Measurements from ENCODE around the gene PIWIL4. TPM values are rescaled to one million over a fixed set of nuclear protein-coding genes. Genes with fewer than 3 reads are reported as not detected.

PIWIL4 gene
- total and polyA plus RNA-seq, 10 donors: 3.5 to 10.3 (median 5.0) TPM

GRCh38 chr11:94648789-94649188 lies 81.6 kb downstream of the PIWIL4 start:
- intact Hi-C loops (cut with DNase I; ENCODE audit: low total_unique reads): no loop called here
- no peak for DNase-seq
- Histone ChIP-seq H3K27me3 (replicated peaks in 1 of 7) (no peaks in the 10 kb centered on the region), H3K36me3 (no peaks in the 10 kb centered on the region), H3K27ac (no peak overlapping the region), H3K4me3 (no peak overlapping the region), H3K9me3 (no peaks in the 10 kb centered on the region), H3K4me1 (peaks cover 0 to 18% (median 2%) of the 10 kb centered on the region in 6 donors)
- WGBS, 5 donors: 53 to 72% (median 59%) methylated on average over 2 of the region's 2 CpGs
- TF ChIP-seq POLR2AphosphoS5 (IDR thresholded peaks at IDR 0.05) (no peak), CTCF (IDR thresholded peaks at IDR 0.05 in 8 of 11, conservative IDR thresholded peaks at IDR 0.05 in 3 of 11) (no peak), POLR2A (IDR thresholded peaks at IDR 0.05) (no peak)

GRCh38 chr11:94649254-94649653 lies 82.1 kb downstream of the PIWIL4 start:
- no peak for TF ChIP-seq POLR2A (IDR thresholded peaks at IDR 0.05)
- TF ChIP-seq CTCF (IDR thresholded peaks at IDR 0.05 in 8 of 11, conservative IDR thresholded peaks at IDR 0.05 in 3 of 11): no peak
- TF ChIP-seq POLR2AphosphoS5 (IDR thresholded peaks at IDR 0.05): no peak
- H3K36me3 ChIP-seq: no peaks in the 10 kb centered on the region
- no peaks in the 10 kb centered on the region for H3K27me3 ChIP-seq (replicated peaks in 1 of 7)
- DNase-seq: no peak
- peaks cover 0 to 18% (median 2%) of the 10 kb centered on the region in 6 donors for H3K4me1 ChIP-seq
- H3K27ac ChIP-seq: no peak overlapping the region
- WGBS, 5 donors: 37 to 66% (median 60%) methylated on average over 2 of the region's 2 CpGs
- intact Hi-C loops (cut with DNase I; ENCODE audit: low total_unique reads): no loop called here
- no peaks in the 10 kb centered on the region for H3K9me3 ChIP-seq
- H3K4me3 ChIP-seq: no peak overlapping the region

GRCh38 chr11:94649964-94650623 lies 82.9 kb downstream of the PIWIL4 start:
- Histone ChIP-seq H3K9me3 (no peaks in the 10 kb centered on the region), H3K36me3 (no peaks in the 10 kb centered on the region), H3K27ac (peak overlapping the region in 4 of 8 donors; percentile 22 to 62 (median 50)), H3K4me3 (no peak overlapping the region), H3K27me3 (replicated peaks in 1 of 7) (no peaks in the 10 kb centered on the region), H3K4me1 (peaks cover 0 to 18% (median 2%) of the 10 kb centered on the region in 6 donors)
- TF ChIP-seq POLR2A (IDR thresholded peaks at IDR 0.05): no peak
- no peak for TF ChIP-seq CTCF (IDR thresholded peaks at IDR 0.05 in 8 of 11, conservative IDR thresholded peaks at IDR 0.05 in 3 of 11)
- DNase-seq: no peak
- intact Hi-C loops (cut with DNase I; ENCODE audit: low total_unique reads): no loop called here
- 79 to 98% (median 89%) methylated on average over 4 of the region's 4 CpGs for whole genome bisulfite sequencing, 5 donors

GRCh38 chr11:94650756-94651155 lies 83.6 kb downstream of the PIWIL4 start:
- DNase-seq: no peak
- TF ChIP-seq POLR2A (IDR thresholded peaks at IDR 0.05) (no peak), CTCF (IDR thresholded peaks at IDR 0.05 in 8 of 11, conservative IDR thresholded peaks at IDR 0.05 in 3 of 11) (no peak), POLR2AphosphoS5 (IDR thresholded peaks at IDR 0.05) (peak in 1 of 3 donors; percentile 28)
- Histone ChIP-seq H3K9me3 (no peaks in the 10 kb centered on the region), H3K27me3 (replicated peaks in 1 of 7) (no peaks in the 10 kb centered on the region), H3K4me3 (no peak overlapping the region), H3K36me3 (no peaks in the 10 kb centered on the region), H3K4me1 (peaks cover 0 to 18% (median 2%) of the 10 kb centered on the region in 6 donors), H3K27ac (peak overlapping the region in 5 of 8 donors; percentile 3 to 62 (median 42))
- intact Hi-C loops (cut with DNase I; ENCODE audit: low total_unique reads): no loop called here
- WGBS, 5 donors: 52 to 77% (median 59%) methylated on average over 7 of the region's 7 CpGs

Data from spleen (tissue), 11 donors.